HepG2 (cell line): ENCODE data around the gene TSPAN17. TPM values are rescaled to one million over a fixed set of nuclear protein-coding genes. Genes with fewer than 3 reads are reported as not detected.

Source experiments
- ATAC-seq: fragments of 200-7000 bp; cut with Tn5 transposase; 3 replicates; pipeline ENCODE4 v1.9.1; 2020; ENCODE audit warnings: mild to moderate bottlenecking, moderate library complexity
- BruUV-seq: library from RNA; stranded (reverse); fragments of 400-500 nt; replicated peaks from 2 replicates; lab custom pipeline; 2021; lab: Mats Ljungman, UMichigan
- CTCF ChIA-PET: fragments of 300-600 bp; formaldehyde crosslinking; extraction: SDS; loops from one replicate; lab custom pipeline; 2021; ENCODE audit warnings: low total read pairs, inconsistent platforms, low intra/inter-chr PET ratio; lab: Yijun Ruan, JAX
- POLR2A ChIA-PET: fragments of 350-600 bp; sonication (Branson Sonifier 250); formaldehyde crosslinking; loops from one replicate; lab custom pipeline; 2020; ENCODE audit warnings: antibody characterized with exemption, inconsistent platforms; lab: Yijun Ruan, JAX
- DNase-seq: peaks from one replicate; pipeline ENCODE4 v3.0.0-alpha.2; 2015; ENCODE audit warnings: low spot score
- FAIRE-seq: peaks from 3 replicates; lab custom pipeline; 2011; peaks lifted over from hg19 to GRCh38; lab: Jason Lieb, UNC
- H2AFZ ChIP-seq: one replicate; pipeline ENCODE4 v1.6.1; 2011; ENCODE audit warnings: low read length, inconsistent platforms
- H3K27ac ChIP-seq: fragments of 300-600 bp; 3 replicates; pipeline ENCODE4 v1.8.0; 2011; ENCODE audit warnings: mixed run types, mild to moderate bottlenecking, mixed read lengths, low read length, inconsistent platforms; ENCODE audit not compliant: insufficient read depth; ENCODE audit errors: extremely low read length
- H3K27me3 ChIP-seq, 2 experiments: fragments of 200-600 bp in 1 of 2; 2 replicates in 1 of 2; 3 replicates in 1 of 2; pipeline versions ENCODE4 v1.6.0 to v1.8.0; 2011; ENCODE audit warnings: low read length in 2 of 2, mild to moderate bottlenecking in 2 of 2, moderate library complexity in 2 of 2, inconsistent platforms in 1 of 2; ENCODE audit not compliant: insufficient read depth in 2 of 2, control insufficient read depth in 1 of 2
- H3K36me3 ChIP-seq, 2 experiments: fragments of 200-600 bp in 1 of 2; replicated peaks in 1 of 2; 2 replicates in 1 of 2; 3 replicates in 1 of 2; pipeline versions ENCODE4 v1.5.1 to v1.8.0; 2011; ENCODE audit warnings: low read length in 2 of 2, inconsistent platforms in 1 of 2; ENCODE audit not compliant: insufficient read depth in 2 of 2, control insufficient read depth in 1 of 2
- H3K4me1 ChIP-seq: 2 replicates; pipeline ENCODE4 v1.5.1; 2012; ENCODE audit warnings: low read length, inconsistent platforms; ENCODE audit not compliant: insufficient read depth
- H3K4me2 ChIP-seq: 2 replicates; pipeline ENCODE4 v1.6.0; 2011; ENCODE audit warnings: low read depth, low read length, inconsistent platforms
- H3K4me3 ChIP-seq, 3 experiments: fragments of 200-600 bp in 1 of 3; sonication (generic), shearing (Covaris generic) in 1 of 3; replicated peaks in 1 of 3; 2 replicates each; pipeline ENCODE4 v1.5.1; 2011 to 2016; ENCODE audit warnings: low read length in 3 of 3, inconsistent platforms in 2 of 3, low read depth in 2 of 3, mild to moderate bottlenecking in 2 of 3, control low read depth in 1 of 3, mixed read lengths in 1 of 3; ENCODE audit not compliant: insufficient read depth in 1 of 3
- H3K79me2 ChIP-seq: one replicate; pipeline ENCODE4 v1.6.1; 2011; ENCODE audit warnings: low read length, inconsistent platforms; ENCODE audit not compliant: insufficient read depth
- H3K9ac ChIP-seq: 2 replicates; pipeline ENCODE4 v1.6.0; 2011; ENCODE audit warnings: mild to moderate bottlenecking, low read depth, low read length, inconsistent platforms; ENCODE audit not compliant: insufficient read depth
- H3K9me3 ChIP-seq: 2 replicates; pipeline ENCODE4 v1.5.1; 2012; ENCODE audit warnings: mild to moderate bottlenecking, low read length
- H4K20me1 ChIP-seq: 2 replicates; pipeline ENCODE4 v1.6.0; 2011; ENCODE audit warnings: inconsistent platforms, mild to moderate bottlenecking, low read length, moderate library complexity; ENCODE audit not compliant: insufficient read depth
- ARHGAP35 ChIP-seq: sonication (generic); formaldehyde crosslinking; IDR thresholded peaks from 2 replicates; pipeline ENCODE4 v1.9.0; 2022; ENCODE audit warnings: mild to moderate bottlenecking, inconsistent platforms, moderate library complexity, missing genetic modification reagents, borderline replicate concordance
- DNMT1 ChIP-seq: sonication (generic); formaldehyde crosslinking; IDR thresholded peaks from 2 replicates; pipeline ENCODE4 v1.5.1; 2020; ENCODE audit warnings: mild to moderate bottlenecking, missing genetic modification reagents
- GABPB1 ChIP-seq: IDR thresholded peaks from 2 replicates; pipeline ENCODE4 v1.6.1; 2016; ENCODE audit warnings: mild to moderate bottlenecking, missing genetic modification reagents, moderate library complexity, missing compliant biosample characterization
- KDM5B ChIP-seq: sonication (generic); formaldehyde crosslinking; IDR thresholded peaks from 2 replicates; pipeline ENCODE4 v1.4.0; 2020; ENCODE audit warnings: missing genetic modification reagents, mild to moderate bottlenecking, borderline replicate concordance
- MTA3 ChIP-seq: sonication (generic); formaldehyde crosslinking; IDR thresholded peaks from 2 replicates; pipeline ENCODE4 v1.4.0; 2020; ENCODE audit warnings: missing genetic modification reagents
- NPAS2 ChIP-seq: sonication (generic); formaldehyde crosslinking; IDR thresholded peaks from 2 replicates; pipeline ENCODE4 v1.8.0; 2022; ENCODE audit warnings: mild to moderate bottlenecking, missing genetic modification reagents, borderline replicate concordance
- POLR2A ChIP-seq, 2 experiments: IDR thresholded peaks; 2 replicates each; pipeline ENCODE4 v1.6.1; 2011; ENCODE audit warnings: low read depth in 2 of 2, low read length in 2 of 2, mild to moderate bottlenecking in 1 of 2, moderate library complexity in 1 of 2; ENCODE audit not compliant: insufficient read depth in 1 of 2
- SALL2 ChIP-seq: sonication (generic); formaldehyde crosslinking; IDR thresholded peaks from 2 replicates; pipeline ENCODE4 v1.8.1; 2023; ENCODE audit warnings: mild to moderate bottlenecking, missing genetic modification reagents, inconsistent platforms
- SIN3A ChIP-seq: IDR thresholded peaks from 2 replicates; pipeline ENCODE4 v1.6.1; 2011; ENCODE audit warnings: low read depth, mild to moderate bottlenecking, control low read depth, low read length, borderline replicate concordance
- ZNF24 ChIP-seq: fragments of 450-650 bp; IDR thresholded peaks from 2 replicates; pipeline ENCODE4 v1.6.1; 2017; ENCODE audit warnings: antibody characterized with exemption, mild to moderate bottlenecking
- ZNF547 ChIP-seq: sonication (generic); formaldehyde crosslinking; IDR thresholded peaks from 2 replicates; pipeline ENCODE4 v1.5.1; 2020; ENCODE audit warnings: mild to moderate bottlenecking, missing genetic modification reagents
- ZNF572 ChIP-seq: sonication (generic); formaldehyde crosslinking; IDR thresholded peaks from 2 replicates; pipeline ENCODE4 v1.5.1; 2020; ENCODE audit warnings: mild to moderate bottlenecking, missing genetic modification reagents
- ZNF605 ChIP-seq: sonication (generic); formaldehyde crosslinking; IDR thresholded peaks from 2 replicates; pipeline ENCODE4 v1.8.0; 2022; ENCODE audit warnings: mild to moderate bottlenecking, missing genetic modification reagents
- ZNF83 ChIP-seq: sonication (generic); formaldehyde crosslinking; IDR thresholded peaks from 2 replicates; pipeline ENCODE4 v1.4.0; 2020; ENCODE audit warnings: missing genetic modification reagents, mild to moderate bottlenecking, borderline replicate concordance
- WGBS: methylation state at CpG from one replicate; pipeline ENCODE4 v1.1.6; 2017; ENCODE audit warnings: low lambda C conversion rate; 5-methylcytosine and 5-hydroxymethylcytosine counted together
- in situ Hi-C: cut with HindIII; loops from 2 replicates; pipeline ENCODE4 v1.10.0; 2017; ENCODE audit warnings: low pct_unique_long_range_greater_than_20kb; ENCODE audit not compliant: extremely low pct_ligation_motif_present
- intact Hi-C: fragments of 100-400 bp; cut with micrococcal nuclease; formaldehyde crosslinking; loops from one replicate; pipeline ENCODE4 v1.10.0; 2022; ENCODE audit not compliant: unreplicated experiment
- polyA plus RNA-seq, 8 experiments: library from polyadenylated mRNA; depleted of rRNA in 3 of 8; stranded (reverse) in 7 of 8; unstranded in 1 of 8; fragments of >200 nt; fragmentation: Illumina TruSeq in 4 of 8; extraction: Trizol in 4 of 8; gene quantifications; 2 replicates each; pipeline versions ENCODE4 v1.2.1 to v1.2.3, GENCODE V29; 2011 to 2016; ENCODE audit warnings: low read depth in 4 of 8, missing spikeins in 1 of 8, mixed read lengths in 1 of 8; ENCODE audit not compliant: insufficient read depth in 1 of 8
- total RNA-seq, 5 experiments: library from RNA; depleted of rRNA; stranded (reverse); fragments of >200 nt; fragmentation: Illumina TruSeq; extraction: Trizol; gene quantifications; 2 replicates each; pipeline ENCODE4 v1.2.3, GENCODE V29; 2016; ENCODE audit warnings: low read depth in 1 of 5
- TF ChIP-seq, protein P1 (sequence below): sonication (generic); formaldehyde crosslinking; IDR thresholded peaks from 2 replicates; pipeline ENCODE4 v1.4.0; 2020; ENCODE audit warnings: missing genetic modification reagents
- TF ChIP-seq, protein P2 (sequence below): sonication (generic); formaldehyde crosslinking; IDR thresholded peaks from 2 replicates; pipeline ENCODE4 v1.4.0; 2020; ENCODE audit warnings: missing genetic modification reagents, borderline replicate concordance
- TF ChIP-seq, protein P3 (sequence below): sonication (generic); formaldehyde crosslinking; IDR thresholded peaks from 2 replicates; pipeline ENCODE4 v1.5.0; 2020; ENCODE audit warnings: missing genetic modification reagents, mild to moderate bottlenecking, borderline replicate concordance

The TSPAN17 gene
- total and polyA plus RNA-seq, 2 of the 13 experiments (the other 11 are each of a cell fraction or from before 2014, with no cell fraction given) = 11.5 to 15.0 TPM

DNA sequence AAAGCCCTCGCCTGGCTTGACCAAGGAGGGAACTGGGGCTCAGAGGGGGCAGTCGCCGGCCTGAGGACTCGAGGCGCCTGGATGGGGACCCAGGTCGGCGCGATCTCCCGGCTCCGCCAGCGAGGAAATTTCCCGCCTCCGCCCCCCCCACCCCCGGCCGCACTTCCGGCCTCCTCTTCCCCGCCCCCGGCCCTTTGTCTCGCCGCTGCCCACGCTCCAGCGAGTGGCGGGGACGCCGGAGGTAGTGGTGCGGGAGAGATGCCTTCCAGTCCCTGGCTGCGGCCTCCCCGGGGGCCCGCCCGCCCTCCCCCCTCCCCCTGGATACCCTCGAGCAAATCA, 36.9 kb upstream of the TSPAN17 start:
- Histone ChIP-seq H3K4me3 (peak overlapping the region; percentile 47 to 76 (median 59); a peak in 4 of 6 replicates), H3K4me1 (peaks cover 14% of the 10 kb centered on the region), H3K27ac (no peak overlapping the region), H3K36me3 (no peaks in the 10 kb centered on the region), H4K20me1 (no peaks in the 10 kb centered on the region), H3K79me2 (no peaks in the 10 kb centered on the region), H3K9me3 (no peaks in the 10 kb centered on the region), H3K4me2 (peak overlapping the region; percentile 84), H2AFZ (no peak overlapping the region), H3K27me3 (no peaks in the 10 kb centered on the region; a peak in 2 of 5 replicates), H3K9ac (peak overlapping the region; percentile 22; the same call in 1 of the 2 replicates)
- in situ Hi-C loops (no loop called here), intact Hi-C loops (no loop called here)
- DNase-seq = no peak
- FAIRE-seq = no peak
- BruUV-seq = no TSS peak
- TF ChIP-seq ZNF24 (no peak), SIN3A (0 out of 2 replicates have a peak, but pooled peaks have one; percentile 10), GABPB1 (CRISPR knock-in tag) (peak; percentile 22; the same call in 1 of the 2 replicates), ZNF547 (CRISPR knock-in tag) (no peak)
- TF ChIP-seq, protein P1, sequence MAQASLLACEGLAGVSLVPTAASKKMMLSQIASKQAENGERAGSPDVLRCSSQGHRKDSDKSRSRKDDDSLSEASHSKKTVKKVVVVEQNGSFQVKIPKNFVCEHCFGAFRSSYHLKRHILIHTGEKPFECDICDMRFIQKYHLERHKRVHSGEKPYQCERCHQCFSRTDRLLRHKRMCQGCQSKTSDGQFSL = peak; percentile 60
- no peak for ATAC-seq
- POLR2A ChIA-PET = no interaction called here
- CTCF ChIA-PET = no interaction called here
- whole genome bisulfite sequencing = 2% methylated on average over 5 of the region's 31 CpGs

DNA sequence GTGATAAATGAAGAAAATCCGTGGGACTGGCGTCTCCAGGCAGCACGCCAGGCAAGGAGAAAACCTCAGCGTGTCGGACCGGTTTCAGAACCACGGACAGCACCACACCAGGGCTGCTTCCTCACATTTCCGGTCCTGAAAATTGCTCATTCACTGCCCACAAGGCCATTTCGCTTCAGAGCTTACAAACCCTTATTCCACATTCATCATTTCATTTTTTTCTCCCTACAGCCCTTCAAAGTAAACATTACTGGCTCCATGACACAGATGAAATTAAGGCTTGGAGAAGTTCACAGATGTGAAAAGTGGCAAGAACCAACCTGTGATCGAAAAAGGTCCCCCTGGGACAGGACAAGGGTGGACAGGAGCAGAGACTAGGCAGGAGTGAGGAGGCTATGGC, 35.8 kb upstream of the TSPAN17 start:
- intact Hi-C loops (no loop called here), in situ Hi-C loops (no loop called here)
- WGBS = 12% methylated on average over 10 of the region's 10 CpGs
- BruUV-seq = no TSS peak
- Histone ChIP-seq H3K4me2 (no peak overlapping the region), H3K79me2 (no peaks in the 10 kb centered on the region), H3K9me3 (no peaks in the 10 kb centered on the region), H3K4me3 (no peak overlapping the region), H3K36me3 (no peaks in the 10 kb centered on the region), H3K27me3 (peaks cover 0 to under 1% of the 10 kb centered on the region in 2 experiments; a peak in 2 of 5 replicates), H4K20me1 (no peaks in the 10 kb centered on the region), H2AFZ (no peak overlapping the region), H3K9ac (no peak overlapping the region), H3K27ac (no peak overlapping the region), H3K4me1 (peaks cover 12% of the 10 kb centered on the region)
- ChIA-PET CTCF (no interaction called here), POLR2A (no interaction called here)
- ATAC-seq (no peak), DNase-seq (peak; percentile 49), FAIRE-seq (peak; percentile 15)
- TF ChIP-seq NPAS2 (CRISPR knock-in tag) (no peak), ZNF83 (CRISPR knock-in tag) (no peak), MTA3 (CRISPR knock-in tag) (no peak), ARHGAP35 (CRISPR knock-in tag) (no peak), KDM5B (CRISPR knock-in tag) (no peak), ZNF605 (CRISPR knock-in tag) (peak; percentile 40; the same call in 1 of the 2 replicates), DNMT1 (CRISPR knock-in tag) (no peak), POLR2A (IDR thresholded peaks at IDR 0.05; ENCODE audit: insufficient read depth in 1 of 2, low read depth in 2 of 2, low read length in 2 of 2) (no peak), SALL2 (CRISPR knock-in tag) (no peak), ZNF572 (CRISPR knock-in tag) (no peak)
- TF ChIP-seq, protein P2, sequence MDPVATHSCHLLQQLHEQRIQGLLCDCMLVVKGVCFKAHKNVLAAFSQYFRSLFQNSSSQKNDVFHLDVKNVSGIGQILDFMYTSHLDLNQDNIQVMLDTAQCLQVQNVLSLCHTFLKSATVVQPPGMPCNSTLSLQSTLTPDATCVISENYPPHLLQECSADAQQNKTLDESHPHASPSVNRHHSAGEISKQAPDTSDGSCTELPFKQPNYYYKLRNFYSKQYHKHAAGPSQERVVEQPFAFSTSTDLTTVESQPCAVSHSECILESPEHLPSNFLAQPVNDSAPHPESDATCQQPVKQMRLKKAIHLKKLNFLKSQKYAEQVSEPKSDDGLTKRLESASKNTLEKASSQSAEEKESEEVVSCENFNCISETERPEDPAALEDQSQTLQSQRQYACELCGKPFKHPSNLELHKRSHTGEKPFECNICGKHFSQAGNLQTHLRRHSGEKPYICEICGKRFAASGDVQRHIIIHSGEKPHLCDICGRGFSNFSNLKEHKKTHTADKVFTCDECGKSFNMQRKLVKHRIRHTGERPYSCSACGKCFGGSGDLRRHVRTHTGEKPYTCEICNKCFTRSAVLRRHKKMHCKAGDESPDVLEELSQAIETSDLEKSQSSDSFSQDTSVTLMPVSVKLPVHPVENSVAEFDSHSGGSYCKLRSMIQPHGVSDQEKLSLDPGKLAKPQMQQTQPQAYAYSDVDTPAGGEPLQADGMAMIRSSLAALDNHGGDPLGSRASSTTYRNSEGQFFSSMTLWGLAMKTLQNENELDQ (CRISPR knock-in tag) = peak; percentile 75; the same call in 1 of the 2 replicates
- TF ChIP-seq, protein P3, sequence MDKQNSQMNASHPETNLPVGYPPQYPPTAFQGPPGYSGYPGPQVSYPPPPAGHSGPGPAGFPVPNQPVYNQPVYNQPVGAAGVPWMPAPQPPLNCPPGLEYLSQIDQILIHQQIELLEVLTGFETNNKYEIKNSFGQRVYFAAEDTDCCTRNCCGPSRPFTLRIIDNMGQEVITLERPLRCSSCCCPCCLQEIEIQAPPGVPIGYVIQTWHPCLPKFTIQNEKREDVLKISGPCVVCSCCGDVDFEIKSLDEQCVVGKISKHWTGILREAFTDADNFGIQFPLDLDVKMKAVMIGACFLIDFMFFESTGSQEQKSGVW (CRISPR knock-in tag) = no peak
